ENCODE data around the gene RBM47.

- no peak for TF ChIP-seq EZH2 (IDR thresholded peaks at IDR 0.05; ENCODE audit: low read length, missing control alignments)
- TF ChIP-seq CTCF (conservative IDR thresholded peaks at IDR 0.05 in 1 of 2, IDR thresholded peaks at IDR 0.05 in 1 of 2; ENCODE audit: low read depth in 1 of 2, low read length in 2 of 2) = no peak
Observed at GRCh38 chr4:40563401-40563800, 66.3 kb downstream of the RBM47 start.
